K562 (cell line): ENCODE measurements around the gene HMGB2. TPM values are rescaled to one million over a fixed set of nuclear protein-coding genes. Genes with fewer than 3 reads are reported as not detected.
A peak's percentile ranks its signal among the peaks of the same experiment; 100 is the strongest.

Experiments
- ATF7 ChIP-seq: fragments of 450-650 bp; IDR thresholded peaks from 2 replicates; pipeline ENCODE4 v1.7.1; 2014; ENCODE audit warnings: mild to moderate bottlenecking, moderate library complexity
- CBX3 ChIP-seq, 2 experiments: IDR thresholded peaks; 1 replicate in 1 of 2; 2 replicates in 1 of 2; pipeline ENCODE4 v1.6.1; 2012; ENCODE audit warnings: inconsistent platforms in 2 of 2, low read length in 2 of 2, borderline replicate concordance in 1 of 2, control low read depth in 1 of 2
- CTBP1 ChIP-seq: fragments of 450-650 bp; IDR thresholded peaks from 2 replicates; pipeline ENCODE4 v1.6.1; 2016; ENCODE audit warnings: borderline replicate concordance
- EWSR1 ChIP-seq: fragments of 450-650 bp; IDR thresholded peaks from 2 replicates; pipeline ENCODE4 v1.6.1; 2018; ENCODE audit warnings: borderline replicate concordance, mild to moderate bottlenecking, low read depth, moderate library complexity; ENCODE audit not compliant: partially characterized antibody
- FOXK1 ChIP-seq: sonication (generic); formaldehyde crosslinking; IDR thresholded peaks from 2 replicates; pipeline ENCODE4 v1.8.0; 2022; ENCODE audit warnings: missing genetic modification reagents, mild to moderate bottlenecking, borderline replicate concordance
- FOXP1 ChIP-seq: sonication (generic); formaldehyde crosslinking; IDR thresholded peaks from 2 replicates; pipeline ENCODE4 v1.8.0; 2022; ENCODE audit warnings: mild to moderate bottlenecking, missing genetic modification reagents
- HMBOX1 ChIP-seq: sonication (generic); IDR thresholded peaks from 2 replicates; pipeline ENCODE4 v1.6.1; 2016
- MAFG ChIP-seq: fragments of 450-650 bp; conservative IDR thresholded peaks from 2 replicates; pipeline ENCODE4 v1.6.1; 2016; ENCODE audit warnings: missing genetic modification characterization, missing compliant biosample characterization
- MAZ ChIP-seq, 2 experiments: fragments of 450-650 bp in 1 of 2; sonication (generic) in 1 of 2; formaldehyde crosslinking; IDR thresholded peaks in 1 of 2; conservative IDR thresholded peaks in 1 of 2; 2 replicates each; pipeline versions ENCODE4 v1.4.0 to v1.5.0; 2020; ENCODE audit warnings: mild to moderate bottlenecking in 1 of 2, missing genetic modification reagents in 1 of 2
- MEIS2 ChIP-seq: fragments of 450-650 bp; IDR thresholded peaks from 2 replicates; pipeline ENCODE4 v1.6.1; 2014; ENCODE audit warnings: mild to moderate bottlenecking; ENCODE audit not compliant: partially characterized antibody
- NKRF ChIP-seq: fragments of 450-650 bp; IDR thresholded peaks from 2 replicates; pipeline ENCODE4 v1.6.1; 2016; ENCODE audit warnings: borderline replicate concordance
- PML ChIP-seq: IDR thresholded peaks from 2 replicates; pipeline ENCODE4 v1.6.1; 2012; ENCODE audit warnings: low read length, inconsistent platforms
- POLR2A ChIP-seq: fragments of 450-650 bp; conservative IDR thresholded peaks from 2 replicates; pipeline ENCODE4 v1.6.1; 2016
- POLR2AphosphoS2 ChIP-seq: IDR thresholded peaks from 2 replicates; pipeline ENCODE4 v1.6.1; 2012; ENCODE audit warnings: low read length, improper control_type of control experiment
- RBBP5 ChIP-seq: fragments of 200-600 bp; sonication (generic); IDR thresholded peaks from 2 replicates; pipeline ENCODE4 v1.6.1; 2012; ENCODE audit warnings: borderline replicate concordance, mild to moderate bottlenecking, low read length, control low read depth, inconsistent platforms; ENCODE audit not compliant: insufficient read depth, poor library complexity, severe bottlenecking
- SIN3A ChIP-seq, 2 experiments: fragments of 150-350 bp in 1 of 2; IDR thresholded peaks; 2 replicates each; pipeline ENCODE4 v1.6.1; 2011 to 2016; ENCODE audit warnings: borderline replicate concordance in 2 of 2, low read depth in 2 of 2, low read length in 2 of 2, mild to moderate bottlenecking in 2 of 2, moderate library complexity in 2 of 2; ENCODE audit not compliant: control insufficient read depth in 1 of 2
- SMARCA4 ChIP-seq: fragments of 450-650 bp; IDR thresholded peaks from 2 replicates; pipeline ENCODE4 v1.6.1; 2016
- TEAD1 ChIP-seq, 2 experiments: fragments of 450-650 bp in 1 of 2; sonication (generic) in 1 of 2; formaldehyde crosslinking; IDR thresholded peaks; 2 replicates each; pipeline versions ENCODE4 v1.4.0 to v1.8.0; 2020 to 2022; ENCODE audit warnings: mild to moderate bottlenecking in 2 of 2, missing genetic modification reagents in 1 of 2
- ZNF436 ChIP-seq: fragments of 250-450, 450-650 bp; sonication (Bioruptor Pico); formaldehyde crosslinking; IDR thresholded peaks from 2 replicates; pipeline ENCODE4 v1.7.0; 2020; ENCODE audit warnings: mild to moderate bottlenecking
- polyA plus RNA-seq, 8 experiments: library from polyadenylated mRNA; depleted of rRNA in 4 of 8; stranded (reverse) in 5 of 8; unstranded in 3 of 8; fragments of >200 nt; fragmentation: Nextera tagmentation in 2 of 8; fragmentation: Illumina TruSeq in 1 of 8; extraction: Ambion mirVana in 2 of 8; extraction: Trizol in 1 of 8; gene quantifications; 2 replicates each; pipeline versions ENCODE4 v1.2.1 to v1.2.3, GENCODE V29; 2011 to 2014; ENCODE audit warnings: inconsistent platforms in 1 of 8, missing spikeins in 1 of 8
- total RNA-seq, 7 experiments: library from RNA; depleted of rRNA in 6 of 7; stranded (reverse); fragments of >200 nt in 6 of 7; fragmentation: Illumina TruSeq in 2 of 7; extraction: Trizol in 2 of 7; gene quantifications; 2 replicates each; pipeline versions ENCODE4 v1.2.1 to v1.2.3, GENCODE V29; 2011 to 2021; ENCODE audit warnings: low replicate concordance in 1 of 7
- TF ChIP-seq, protein P1 (sequence below): IDR thresholded peaks from 3 replicates; pipeline ENCODE4 v1.6.1; 2011; ENCODE audit warnings: borderline replicate concordance, mild to moderate bottlenecking, moderate library complexity; ENCODE audit not compliant: insufficient read length; ENCODE audit errors: extremely low read depth

Gene HMGB2
- total and polyA plus RNA-seq, 9 of the 15 experiments (the other 6 are each of a cell fraction or from before 2014, with no cell fraction given), result 309 to 822 (median 626) TPM

DNA sequence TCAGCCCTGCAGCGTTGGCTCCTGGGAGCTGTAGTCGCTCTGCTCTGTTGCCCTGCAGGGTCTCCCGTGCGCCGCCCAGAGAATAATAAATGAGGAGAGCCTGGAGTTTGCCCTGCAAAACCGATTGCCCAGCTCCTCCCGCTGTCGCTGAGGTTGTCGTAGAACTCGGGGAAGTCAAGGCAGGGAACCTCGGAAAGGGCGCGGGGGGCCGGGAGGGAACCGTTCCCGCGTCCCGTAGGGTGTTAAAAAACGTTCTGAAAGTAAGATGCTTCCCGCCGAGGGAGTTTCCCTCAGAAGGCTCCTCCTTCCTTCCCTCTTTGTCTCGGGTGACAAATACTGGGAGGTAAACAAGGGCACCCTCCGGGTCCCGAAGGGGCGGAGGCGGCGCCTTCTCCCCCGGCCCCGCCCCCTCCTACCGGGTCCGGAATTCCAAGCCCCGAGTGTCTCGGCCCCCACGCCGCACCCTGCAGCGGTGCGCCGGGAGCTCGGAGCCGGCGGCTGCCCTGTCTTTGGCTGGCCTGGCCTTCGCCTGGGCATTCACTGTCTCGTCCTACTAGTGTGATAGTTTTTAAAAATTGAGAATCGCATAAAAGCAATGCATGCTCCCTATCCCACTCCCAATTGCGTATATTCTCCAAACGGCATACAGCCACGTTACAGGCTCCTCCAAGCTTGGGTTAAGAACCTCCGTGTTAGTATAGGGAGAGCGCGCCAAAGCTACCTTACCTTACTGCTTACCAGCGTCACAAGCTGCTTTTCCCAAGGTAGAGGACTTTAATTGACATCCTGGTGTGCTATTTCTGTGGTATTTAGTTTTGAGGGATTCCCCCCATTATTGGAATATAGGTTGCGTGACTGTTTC is 964 bp upstream of the HMGB2 start (continued):
- TF ChIP-seq EWSR1 (no peak), CBX3 (IDR thresholded peaks at IDR 0.05; ENCODE audit: borderline replicate concordance in 1 of 2, low read length in 2 of 2) (peak in 1 of 2 experiments; percentile 14; a peak in 1 of 3 replicates), POLR2A (peak; percentile 94), CTBP1 (peak; percentile 60; the same call in 1 of the 2 replicates), RBBP5 (peak; percentile 81), SMARCA4 (peak; percentile 23; the same call in 1 of the 2 replicates), MAZ (CRISPR knock-in tag; conservative IDR thresholded peaks at IDR 0.05 in 1 of 2, IDR thresholded peaks at IDR 0.05 in 1 of 2) (peak; percentile 22 to 97; a peak in 2 of 4 replicates), FOXK1 (CRISPR knock-in tag) (peak; percentile 86), MEIS2 (peak; percentile 14), TEAD1 (CRISPR knock-in tag; IDR thresholded peaks at IDR 0.05) (peak in 1 of 2 experiments; percentile 98; a peak in 2 of 4 replicates), FOXP1 (CRISPR knock-in tag) (peak; percentile 89), NKRF (peak; percentile 42), PML (peak; percentile 76), POLR2AphosphoS2 (peak; percentile 71; the same call in 1 of the 2 replicates), ZNF436 (CRISPR knock-in tag) (no peak), ATF7 (peak; percentile 73), SIN3A (IDR thresholded peaks at IDR 0.05; ENCODE audit: borderline replicate concordance in 2 of 2, control insufficient read depth in 1 of 2, low read depth in 2 of 2, low read length in 2 of 2) (peak; percentile 40 to 72; a peak in 2 of 4 replicates), MAFG (no peak), HMBOX1 (peak; percentile 53)
- TF ChIP-seq, protein P1, sequence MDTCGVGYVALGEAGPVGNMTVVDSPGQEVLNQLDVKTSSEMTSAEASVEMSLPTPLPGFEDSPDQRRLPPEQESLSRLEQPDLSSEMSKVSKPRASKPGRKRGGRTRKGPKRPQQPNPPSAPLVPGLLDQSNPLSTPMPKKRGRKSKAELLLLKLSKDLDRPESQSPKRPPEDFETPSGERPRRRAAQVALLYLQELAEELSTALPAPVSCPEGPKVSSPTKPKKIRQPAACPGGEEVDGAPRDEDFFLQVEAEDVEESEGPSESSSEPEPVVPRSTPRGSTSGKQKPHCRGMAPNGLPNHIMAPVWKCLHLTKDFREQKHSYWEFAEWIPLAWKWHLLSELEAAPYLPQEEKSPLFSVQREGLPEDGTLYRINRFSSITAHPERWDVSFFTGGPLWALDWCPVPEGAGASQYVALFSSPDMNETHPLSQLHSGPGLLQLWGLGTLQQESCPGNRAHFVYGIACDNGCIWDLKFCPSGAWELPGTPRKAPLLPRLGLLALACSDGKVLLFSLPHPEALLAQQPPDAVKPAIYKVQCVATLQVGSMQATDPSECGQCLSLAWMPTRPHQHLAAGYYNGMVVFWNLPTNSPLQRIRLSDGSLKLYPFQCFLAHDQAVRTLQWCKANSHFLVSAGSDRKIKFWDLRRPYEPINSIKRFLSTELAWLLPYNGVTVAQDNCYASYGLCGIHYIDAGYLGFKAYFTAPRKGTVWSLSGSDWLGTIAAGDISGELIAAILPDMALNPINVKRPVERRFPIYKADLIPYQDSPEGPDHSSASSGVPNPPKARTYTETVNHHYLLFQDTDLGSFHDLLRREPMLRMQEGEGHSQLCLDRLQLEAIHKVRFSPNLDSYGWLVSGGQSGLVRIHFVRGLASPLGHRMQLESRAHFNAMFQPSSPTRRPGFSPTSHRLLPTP, result no peak
